HepG2 (cell line): ENCODE results near the gene ROCK1. TPM values are rescaled to one million over a fixed set of nuclear protein-coding genes. Genes with fewer than 3 reads are reported as not detected.

ENCODE experiments used
- FOSL2 ChIP-seq: sonication (generic); formaldehyde crosslinking; IDR thresholded peaks from 2 replicates; pipeline ENCODE4 v1.4.0; 2020; ENCODE audit warnings: missing genetic modification reagents
- FOXK1 ChIP-seq: sonication (generic); formaldehyde crosslinking; IDR thresholded peaks from 2 replicates; pipeline ENCODE4 v1.4.0; 2020; ENCODE audit warnings: low read depth, missing genetic modification reagents, borderline replicate concordance
- SATB2 ChIP-seq: sonication (generic); formaldehyde crosslinking; IDR thresholded peaks from 2 replicates; pipeline ENCODE4 v1.5.0; 2020; ENCODE audit warnings: missing genetic modification reagents
- SMYD3 ChIP-seq: sonication (generic); formaldehyde crosslinking; IDR thresholded peaks from 2 replicates; pipeline ENCODE4 v1.8.1; 2023; ENCODE audit warnings: mild to moderate bottlenecking, missing genetic modification reagents
- THAP8 ChIP-seq: sonication (generic); formaldehyde crosslinking; IDR thresholded peaks from 2 replicates; pipeline ENCODE4 v1.5.1; 2020; ENCODE audit warnings: missing genetic modification reagents, mild to moderate bottlenecking, borderline replicate concordance
- ZNF510 ChIP-seq: sonication (generic); formaldehyde crosslinking; IDR thresholded peaks from 2 replicates; pipeline ENCODE4 v1.4.0; 2020; ENCODE audit warnings: low read depth, mild to moderate bottlenecking, missing genetic modification reagents
- polyA plus RNA-seq, 8 experiments: library from polyadenylated mRNA; depleted of rRNA in 3 of 8; stranded (reverse) in 7 of 8; unstranded in 1 of 8; fragments of >200 nt; fragmentation: Illumina TruSeq in 4 of 8; extraction: Trizol in 4 of 8; gene quantifications; 2 replicates each; pipeline versions ENCODE4 v1.2.1 to v1.2.3, GENCODE V29; 2011 to 2016; ENCODE audit warnings: low read depth in 4 of 8, missing spikeins in 1 of 8, mixed read lengths in 1 of 8; ENCODE audit not compliant: insufficient read depth in 1 of 8
- total RNA-seq, 5 experiments: library from RNA; depleted of rRNA; stranded (reverse); fragments of >200 nt; fragmentation: Illumina TruSeq; extraction: Trizol; gene quantifications; 2 replicates each; pipeline ENCODE4 v1.2.3, GENCODE V29; 2016; ENCODE audit warnings: low read depth in 1 of 5
- TF ChIP-seq, protein P1 (sequence below): sonication (generic); formaldehyde crosslinking; IDR thresholded peaks from 2 replicates; pipeline ENCODE4 v1.4.0; 2020; ENCODE audit warnings: mild to moderate bottlenecking, missing genetic modification reagents
- TF ChIP-seq, protein P2 (sequence below): sonication (generic); formaldehyde crosslinking; IDR thresholded peaks from 2 replicates; pipeline ENCODE4 v1.8.1; 2023; ENCODE audit warnings: mild to moderate bottlenecking, inconsistent platforms, moderate library complexity, missing genetic modification reagents, borderline replicate concordance
- TF ChIP-seq, protein P3 (sequence below): fragments of 450-650 bp; IDR thresholded peaks from 2 replicates; pipeline ENCODE4 v1.6.1; 2017
- TF ChIP-seq, protein P4 (sequence below): sonication (generic); formaldehyde crosslinking; IDR thresholded peaks from 2 replicates; pipeline ENCODE4 v1.4.0; 2020; ENCODE audit warnings: missing genetic modification reagents
- TF ChIP-seq, protein P5 (sequence below): sonication (generic); formaldehyde crosslinking; IDR thresholded peaks from 2 replicates; pipeline ENCODE4 v1.4.0; 2020; ENCODE audit warnings: low read depth, mild to moderate bottlenecking, missing genetic modification reagents

Gene ROCK1
- total and polyA plus RNA-seq, 2 of the 13 experiments (the other 11 are each of a cell fraction or from before 2014, with no cell fraction given) = 10.5 to 27.2 TPM

DNA sequence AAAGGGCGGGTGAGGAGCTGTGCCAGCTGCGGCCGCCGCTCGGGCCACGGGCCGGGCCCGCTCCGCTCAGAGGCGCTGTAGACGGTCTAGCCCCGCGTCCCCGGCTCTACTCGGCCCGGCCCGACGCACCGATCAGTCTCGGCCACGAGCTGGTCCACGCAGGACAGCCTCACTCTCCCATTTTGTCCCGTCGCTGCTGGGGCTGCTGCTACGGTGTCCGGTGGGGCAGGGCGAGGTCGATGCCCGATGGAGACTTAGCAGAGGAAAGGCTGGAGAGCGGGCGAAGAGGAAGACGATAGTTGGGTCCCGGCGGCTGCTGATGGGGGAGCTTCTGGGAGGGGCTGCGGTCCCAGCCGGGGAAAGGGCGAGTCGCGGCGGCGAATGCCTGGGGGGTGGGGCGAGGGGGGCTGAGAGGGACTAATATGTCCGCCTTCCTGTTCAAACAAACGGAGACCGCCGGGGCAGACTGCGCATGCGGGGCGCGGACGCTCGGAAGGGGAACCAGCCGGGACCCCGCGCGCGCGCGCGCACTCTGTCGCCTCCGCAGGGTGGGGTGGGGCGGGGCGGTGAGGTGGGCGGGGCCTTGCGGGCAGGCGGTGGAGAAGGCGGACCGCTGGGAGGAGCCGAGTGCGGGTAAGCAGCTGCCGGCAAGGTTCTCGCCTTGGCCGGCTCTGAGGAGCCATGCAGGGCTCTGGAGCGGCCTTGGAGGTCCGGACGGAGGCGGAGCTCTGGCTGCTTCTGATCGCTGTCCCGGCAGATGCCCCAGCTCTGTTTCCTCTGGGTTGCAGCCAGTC is at the start of gene ROCK1 (continued):
- TF ChIP-seq, protein P1, sequence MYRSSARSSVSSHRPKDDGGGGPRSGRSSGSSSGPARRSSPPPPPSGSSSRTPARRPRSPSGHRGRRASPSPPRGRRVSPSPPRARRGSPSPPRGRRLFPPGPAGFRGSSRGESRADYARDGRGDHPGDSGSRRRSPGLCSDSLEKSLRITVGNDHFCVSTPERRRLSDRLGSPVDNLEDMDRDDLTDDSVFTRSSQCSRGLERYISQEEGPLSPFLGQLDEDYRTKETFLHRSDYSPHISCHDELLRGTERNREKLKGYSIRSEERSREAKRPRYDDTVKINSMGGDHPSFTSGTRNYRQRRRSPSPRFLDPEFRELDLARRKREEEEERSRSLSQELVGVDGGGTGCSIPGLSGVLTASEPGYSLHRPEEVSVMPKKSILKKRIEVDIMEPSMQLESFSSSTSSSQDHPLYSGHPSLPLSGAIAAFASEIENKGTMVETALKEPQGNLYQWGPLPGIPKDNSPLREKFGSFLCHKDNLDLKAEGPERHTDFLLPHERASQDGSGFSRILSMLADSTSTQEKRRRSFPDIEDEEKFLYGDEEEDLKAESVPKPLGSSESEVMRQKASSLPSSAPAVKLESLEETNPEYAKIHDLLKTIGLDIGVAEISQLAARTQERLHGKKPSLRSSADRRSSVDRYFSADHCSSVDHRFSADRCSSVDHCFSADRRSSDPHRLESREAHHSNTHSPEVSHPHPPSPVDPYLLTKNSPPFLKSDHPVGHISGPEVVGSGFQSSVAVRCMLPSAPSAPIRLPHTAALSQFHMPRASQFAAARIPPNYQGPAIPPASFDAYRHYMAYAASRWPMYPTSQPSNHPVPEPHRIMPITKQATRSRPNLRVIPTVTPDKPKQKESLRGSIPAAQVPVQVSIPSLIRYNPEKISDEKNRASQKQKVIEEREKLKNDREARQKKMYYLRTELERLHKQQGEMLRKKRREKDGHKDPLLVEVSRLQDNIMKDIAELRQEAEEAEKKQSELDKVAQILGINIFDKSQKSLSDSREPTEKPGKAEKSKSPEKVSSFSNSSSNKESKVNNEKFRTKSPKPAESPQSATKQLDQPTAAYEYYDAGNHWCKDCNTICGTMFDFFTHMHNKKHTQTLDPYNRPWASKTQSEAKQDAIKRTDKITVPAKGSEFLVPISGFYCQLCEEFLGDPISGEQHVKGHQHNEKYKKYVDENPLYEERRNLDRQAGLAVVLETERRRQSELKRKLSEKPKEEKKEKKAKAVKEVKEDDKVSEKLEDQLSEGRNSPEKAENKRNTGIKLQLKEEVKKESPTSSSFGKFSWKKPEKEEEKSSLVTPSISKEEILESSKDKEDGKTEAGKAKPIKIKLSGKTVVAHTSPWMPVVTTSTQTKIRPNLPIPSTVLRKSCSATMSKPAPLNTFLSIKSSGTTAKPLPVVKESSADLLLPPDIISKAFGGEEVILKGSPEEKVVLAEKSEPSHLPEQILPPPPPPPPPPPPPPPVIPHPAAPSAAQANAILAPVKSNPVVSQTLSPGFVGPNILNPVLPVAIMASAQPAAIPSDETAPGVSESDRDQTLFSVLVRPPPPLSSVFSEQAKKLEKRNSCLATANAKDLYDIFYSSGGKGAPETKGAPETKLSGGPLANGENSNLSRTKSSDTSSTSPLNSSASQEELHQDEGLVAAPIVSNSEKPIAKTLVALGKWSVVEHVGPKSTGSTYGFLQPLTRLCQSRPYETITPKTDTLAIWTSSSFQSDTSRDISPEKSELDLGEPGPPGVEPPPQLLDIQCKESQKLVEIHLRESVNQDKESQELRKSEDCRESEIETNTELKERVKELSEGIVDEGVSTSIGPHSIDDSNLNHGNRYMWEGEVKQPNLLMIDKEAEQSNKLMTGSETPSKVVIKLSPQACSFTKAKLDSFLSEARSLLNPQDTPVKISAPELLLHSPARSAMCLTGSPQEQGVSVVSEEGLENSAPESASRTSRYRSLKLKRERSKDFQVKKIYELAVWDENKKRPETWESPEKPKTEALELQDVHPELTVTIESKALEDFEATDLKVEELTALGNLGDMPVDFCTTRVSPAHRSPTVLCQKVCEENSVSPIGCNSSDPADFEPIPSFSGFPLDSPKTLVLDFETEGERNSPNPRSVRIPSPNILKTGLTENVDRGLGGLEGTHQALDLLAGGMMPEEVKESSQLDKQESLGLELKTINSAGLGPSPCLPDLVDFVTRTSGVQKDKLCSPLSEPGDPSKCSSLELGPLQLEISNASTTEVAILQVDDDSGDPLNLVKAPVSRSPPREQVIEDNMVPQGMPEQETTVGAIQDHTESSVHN = no peak
- TF ChIP-seq, protein P2, sequence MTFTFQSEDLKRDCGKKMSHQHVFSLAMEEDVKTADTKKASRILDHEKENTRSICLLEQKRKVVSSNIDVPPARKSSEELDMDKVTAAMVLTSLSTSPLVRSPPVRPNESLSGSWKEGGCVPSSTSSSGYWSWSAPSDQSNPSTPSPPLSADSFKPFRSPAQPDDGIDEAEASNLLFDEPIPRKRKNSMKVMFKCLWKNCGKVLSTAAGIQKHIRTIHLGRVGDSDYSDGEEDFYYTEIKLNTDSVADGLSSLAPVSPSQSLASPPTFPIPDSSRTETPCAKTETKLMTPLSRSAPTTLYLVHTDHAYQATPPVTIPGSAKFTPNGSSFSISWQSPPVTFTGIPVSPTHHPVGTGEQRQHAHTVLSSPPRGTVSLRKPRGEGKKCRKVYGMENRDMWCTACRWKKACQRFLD = no peak
- TF ChIP-seq SMYD3 (CRISPR knock-in tag) (no peak), ZNF510 (CRISPR knock-in tag) (no peak), THAP8 (no peak), SATB2 (CRISPR knock-in tag) (no peak), FOXK1 (CRISPR knock-in tag) (no peak), FOSL2 (no peak)
- TF ChIP-seq, protein P3, sequence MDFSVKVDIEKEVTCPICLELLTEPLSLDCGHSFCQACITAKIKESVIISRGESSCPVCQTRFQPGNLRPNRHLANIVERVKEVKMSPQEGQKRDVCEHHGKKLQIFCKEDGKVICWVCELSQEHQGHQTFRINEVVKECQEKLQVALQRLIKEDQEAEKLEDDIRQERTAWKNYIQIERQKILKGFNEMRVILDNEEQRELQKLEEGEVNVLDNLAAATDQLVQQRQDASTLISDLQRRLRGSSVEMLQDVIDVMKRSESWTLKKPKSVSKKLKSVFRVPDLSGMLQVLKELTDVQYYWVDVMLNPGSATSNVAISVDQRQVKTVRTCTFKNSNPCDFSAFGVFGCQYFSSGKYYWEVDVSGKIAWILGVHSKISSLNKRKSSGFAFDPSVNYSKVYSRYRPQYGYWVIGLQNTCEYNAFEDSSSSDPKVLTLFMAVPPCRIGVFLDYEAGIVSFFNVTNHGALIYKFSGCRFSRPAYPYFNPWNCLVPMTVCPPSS = no peak
- TF ChIP-seq, protein P4, sequence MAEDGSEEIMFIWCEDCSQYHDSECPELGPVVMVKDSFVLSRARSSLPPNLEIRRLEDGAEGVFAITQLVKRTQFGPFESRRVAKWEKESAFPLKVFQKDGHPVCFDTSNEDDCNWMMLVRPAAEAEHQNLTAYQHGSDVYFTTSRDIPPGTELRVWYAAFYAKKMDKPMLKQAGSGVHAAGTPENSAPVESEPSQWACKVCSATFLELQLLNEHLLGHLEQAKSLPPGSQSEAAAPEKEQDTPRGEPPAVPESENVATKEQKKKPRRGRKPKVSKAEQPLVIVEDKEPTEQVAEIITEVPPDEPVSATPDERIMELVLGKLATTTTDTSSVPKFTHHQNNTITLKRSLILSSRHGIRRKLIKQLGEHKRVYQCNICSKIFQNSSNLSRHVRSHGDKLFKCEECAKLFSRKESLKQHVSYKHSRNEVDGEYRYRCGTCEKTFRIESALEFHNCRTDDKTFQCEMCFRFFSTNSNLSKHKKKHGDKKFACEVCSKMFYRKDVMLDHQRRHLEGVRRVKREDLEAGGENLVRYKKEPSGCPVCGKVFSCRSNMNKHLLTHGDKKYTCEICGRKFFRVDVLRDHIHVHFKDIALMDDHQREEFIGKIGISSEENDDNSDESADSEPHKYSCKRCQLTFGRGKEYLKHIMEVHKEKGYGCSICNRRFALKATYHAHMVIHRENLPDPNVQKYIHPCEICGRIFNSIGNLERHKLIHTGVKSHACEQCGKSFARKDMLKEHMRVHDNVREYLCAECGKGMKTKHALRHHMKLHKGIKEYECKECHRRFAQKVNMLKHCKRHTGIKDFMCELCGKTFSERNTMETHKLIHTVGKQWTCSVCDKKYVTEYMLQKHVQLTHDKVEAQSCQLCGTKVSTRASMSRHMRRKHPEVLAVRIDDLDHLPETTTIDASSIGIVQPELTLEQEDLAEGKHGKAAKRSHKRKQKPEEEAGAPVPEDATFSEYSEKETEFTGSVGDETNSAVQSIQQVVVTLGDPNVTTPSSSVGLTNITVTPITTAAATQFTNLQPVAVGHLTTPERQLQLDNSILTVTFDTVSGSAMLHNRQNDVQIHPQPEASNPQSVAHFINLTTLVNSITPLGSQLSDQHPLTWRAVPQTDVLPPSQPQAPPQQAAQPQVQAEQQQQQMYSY (CRISPR knock-in tag) = no peak
- TF ChIP-seq, protein P5, sequence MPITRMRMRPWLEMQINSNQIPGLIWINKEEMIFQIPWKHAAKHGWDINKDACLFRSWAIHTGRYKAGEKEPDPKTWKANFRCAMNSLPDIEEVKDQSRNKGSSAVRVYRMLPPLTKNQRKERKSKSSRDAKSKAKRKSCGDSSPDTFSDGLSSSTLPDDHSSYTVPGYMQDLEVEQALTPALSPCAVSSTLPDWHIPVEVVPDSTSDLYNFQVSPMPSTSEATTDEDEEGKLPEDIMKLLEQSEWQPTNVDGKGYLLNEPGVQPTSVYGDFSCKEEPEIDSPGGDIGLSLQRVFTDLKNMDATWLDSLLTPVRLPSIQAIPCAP (CRISPR knock-in tag) = no peak
